Stimulated activated CD4-positive, alpha-beta T cell treated with anti-CD3 and anti-CD28 coated beads, Interleukin-1b, Interleukin-23, amount 100 ng/mL, for 1 hour (primary cell): ENCODE results near the gene ODF2L.

Experiments used
- DNase-seq, 2 donors: peaks; one replicate each; pipeline ENCODE4 v3.0.0-alpha.2; 2020; ENCODE audit warnings: low read depth in 2 of 2

Gene ODF2L

GRCh38 chr1:86318436-86318835, 77.7 kb downstream of the ODF2L start:
- no peak for DNase-seq

- no peak for DNase-seq
Observed at GRCh38 chr1:86317926-86318325, 78.2 kb downstream of the ODF2L start.

GRCh38 chr1:86305731-86306130, 90.4 kb downstream of the ODF2L start:
- no peak for DNase-seq

- no peak for DNase-seq
Observed at GRCh38 chr1:86303041-86303690, 93.0 kb downstream of the ODF2L start.
